Measurements from ENCODE around the gene AKAP13.
A peak's percentile ranks its signal among the peaks of the same experiment; 100 is the strongest.

AKAP13 gene

DNA sequence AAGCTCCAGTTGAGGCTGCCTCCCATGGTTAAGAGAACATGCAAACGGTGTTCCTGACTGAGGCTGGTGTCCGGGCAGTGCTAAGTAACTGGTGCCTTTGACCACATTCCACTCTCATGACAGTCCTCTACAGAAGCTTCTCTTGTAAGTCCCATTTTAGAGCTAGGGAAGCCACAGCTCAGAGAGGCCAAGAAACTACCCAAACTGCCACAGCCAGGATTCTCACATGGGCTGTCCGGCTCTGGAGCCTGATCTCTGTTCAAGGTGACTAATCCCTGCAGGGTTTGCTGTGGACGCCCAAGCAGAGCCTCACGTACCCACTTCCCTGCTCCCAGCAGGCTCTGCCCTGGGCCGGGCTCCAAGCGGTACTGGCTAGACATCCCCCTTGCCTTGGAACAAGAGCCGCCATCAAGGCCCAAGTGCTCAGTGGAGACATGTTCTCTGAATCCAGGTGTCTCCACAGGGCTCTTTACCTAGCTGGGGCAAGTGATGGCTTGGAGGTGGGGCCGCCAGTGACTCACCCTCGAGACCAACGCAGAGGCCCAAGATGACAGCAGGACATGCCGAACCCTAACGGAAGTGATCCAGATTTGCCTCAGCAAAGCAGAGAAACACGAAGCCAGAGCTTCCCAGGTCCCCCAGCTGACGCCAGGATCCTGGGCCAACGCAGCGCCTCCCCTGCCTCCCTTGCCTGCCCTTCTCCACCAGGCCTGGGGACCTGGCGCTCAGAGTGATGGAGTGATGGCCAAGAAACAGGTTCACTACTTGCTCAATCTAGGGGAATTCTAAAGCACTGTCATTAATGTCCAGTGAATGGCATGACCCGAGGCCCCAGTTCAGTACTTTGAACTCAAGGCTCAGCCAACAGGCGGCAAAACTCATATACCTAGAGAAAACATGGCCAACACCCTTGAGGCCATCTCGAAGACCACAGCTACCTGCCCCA, 390.0 kb downstream of the AKAP13 start:
- no peak for DNase-seq (ENCODE audit: low spot score)

DNA sequence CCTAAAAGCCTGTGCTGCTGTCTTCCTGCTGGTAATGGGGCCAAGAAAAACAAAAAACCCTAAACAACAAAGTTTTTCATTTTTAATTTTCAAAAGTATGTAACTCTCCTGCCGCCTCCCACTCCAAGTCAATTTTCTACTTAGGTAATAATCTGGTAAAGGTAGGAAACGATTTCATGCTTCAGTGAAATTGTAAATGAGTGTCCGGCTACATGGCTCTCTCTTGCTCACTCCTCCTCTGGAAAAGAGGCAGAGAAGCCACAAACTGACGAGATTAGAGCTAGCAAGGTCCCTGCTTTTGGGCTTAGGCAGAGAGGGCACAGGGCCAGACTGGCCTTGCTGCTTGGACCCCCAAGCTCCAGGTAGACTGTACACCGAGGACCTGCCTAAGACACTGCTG, 390.9 kb downstream of the AKAP13 start:
- DNase-seq (ENCODE audit: low spot score) = no peak

- no peak for DNase-seq (ENCODE audit: low spot score)
Measured at GRCh38 chr15:85771781-85772445, 391.5 kb downstream of the AKAP13 start.

DNA sequence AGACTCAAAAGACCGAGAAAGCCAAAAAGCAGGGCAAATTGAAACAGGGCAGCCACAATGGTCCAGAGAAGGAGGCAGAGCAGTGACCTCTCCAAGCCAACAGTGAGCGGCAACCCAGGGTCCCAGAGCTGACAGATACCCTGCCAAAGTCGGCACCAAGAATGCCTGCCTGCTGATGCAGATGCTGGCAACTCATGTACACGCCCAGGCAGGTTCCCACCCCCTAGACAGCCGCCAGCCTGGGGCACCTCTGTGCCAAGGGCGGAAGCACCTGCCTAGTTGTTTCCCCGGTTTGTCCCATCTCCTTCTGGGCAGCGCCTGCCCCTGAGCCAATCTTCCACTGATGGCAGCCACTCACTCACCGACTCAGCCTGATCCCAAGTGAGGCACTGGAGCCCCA, 392.3 kb downstream of the AKAP13 start:
- no peak for DNase-seq (ENCODE audit: low spot score)

DNA sequence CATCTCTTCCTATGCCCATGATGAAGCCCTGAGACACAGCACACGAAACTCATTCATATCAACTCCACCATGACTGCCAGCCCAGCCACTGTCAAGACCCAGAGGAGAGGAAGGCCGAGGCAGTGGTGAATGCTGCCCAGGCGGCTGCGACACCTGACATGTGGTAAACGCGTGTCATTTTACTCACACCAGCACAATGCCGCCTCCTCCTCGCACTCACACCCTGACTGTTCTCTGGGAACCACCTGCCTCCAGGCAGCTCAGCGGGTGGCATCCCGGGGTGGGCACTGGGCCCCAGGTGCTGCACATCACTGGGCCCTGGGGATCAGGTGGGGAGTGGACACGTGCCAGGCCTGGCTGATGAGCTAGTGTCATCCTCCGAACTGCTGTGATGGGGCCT, 392.8 kb downstream of the AKAP13 start:
- DNase-seq (ENCODE audit: low spot score) = no peak

DNA sequence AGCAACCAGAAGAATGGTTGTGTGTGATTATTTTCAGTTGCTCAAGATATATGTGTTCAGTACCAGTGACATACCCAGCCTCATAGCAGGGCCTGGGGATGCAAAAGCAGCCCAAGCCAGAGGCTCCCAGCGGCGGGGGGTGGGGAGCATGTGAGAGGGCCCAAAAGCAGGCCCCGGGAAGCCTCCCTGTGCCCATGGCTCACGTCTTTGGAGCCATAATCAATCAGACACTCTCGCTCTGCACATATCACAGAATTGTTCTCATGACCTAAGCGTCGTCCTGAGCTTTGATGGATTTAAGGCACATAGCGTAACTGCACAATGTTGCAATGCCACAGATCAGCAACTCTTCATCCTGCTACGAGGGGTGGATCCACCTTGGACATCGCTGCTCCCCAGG, 393.6 kb downstream of the AKAP13 start:
- no peak for DNase-seq (ENCODE audit: low spot score)

GRCh38 chr15:85777250-85778106, 397.1 kb downstream of the AKAP13 start:
- no peak for DNase-seq (ENCODE audit: low spot score)

GRCh38 chr15:85778107-85778776, 397.8 kb downstream of the AKAP13 start:
- peak; percentile 58 for DNase-seq (ENCODE audit: low spot score)

DNA sequence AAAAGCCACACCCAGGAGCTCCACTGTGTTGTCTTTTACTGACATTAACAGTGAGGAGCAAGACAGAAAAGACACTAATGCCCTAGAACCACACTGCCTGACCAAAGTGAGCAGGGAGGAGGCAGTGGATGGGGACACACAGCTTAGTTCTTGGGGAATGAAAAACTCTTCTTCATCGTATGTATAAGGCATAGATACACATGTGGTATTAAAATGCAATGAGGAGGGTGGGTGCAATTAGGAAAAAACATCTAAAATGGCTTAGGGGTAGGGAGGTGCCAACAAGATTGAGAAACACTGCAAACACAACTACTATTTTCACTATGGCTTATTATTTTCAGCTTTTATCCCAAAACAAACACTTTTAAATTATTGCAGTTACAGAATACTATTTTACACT, 398.8 kb downstream of the AKAP13 start:
- no peak for DNase-seq (ENCODE audit: low spot score)

GRCh38 chr15:85780225-85780985, 400.0 kb downstream of the AKAP13 start:
- DNase-seq (ENCODE audit: low spot score) = no peak

- no peak for DNase-seq (ENCODE audit: low spot score)
Measured at GRCh38 chr15:85781099-85781498, 400.7 kb downstream of the AKAP13 start.

DNA sequence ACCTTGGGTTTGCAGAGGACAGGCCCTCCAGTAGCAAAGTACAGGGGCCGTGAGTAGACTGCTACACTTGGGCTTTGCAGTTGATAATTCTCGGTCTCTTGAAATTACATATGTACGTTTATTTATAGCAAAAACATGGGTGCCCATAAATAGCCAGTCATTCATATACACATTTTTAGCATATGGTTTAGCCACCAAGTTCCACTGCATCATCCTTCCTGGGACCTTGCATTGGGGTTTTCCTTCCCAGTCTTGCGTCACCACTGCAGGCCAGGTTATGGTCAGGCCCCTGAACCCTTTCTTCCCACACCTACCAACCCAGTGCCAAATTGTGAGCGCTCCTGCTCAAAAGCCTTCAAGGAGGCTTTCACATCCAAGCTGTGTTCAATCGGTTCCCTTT, 401.7 kb downstream of the AKAP13 start:
- no peak for DNase-seq (ENCODE audit: low spot score)

DNA sequence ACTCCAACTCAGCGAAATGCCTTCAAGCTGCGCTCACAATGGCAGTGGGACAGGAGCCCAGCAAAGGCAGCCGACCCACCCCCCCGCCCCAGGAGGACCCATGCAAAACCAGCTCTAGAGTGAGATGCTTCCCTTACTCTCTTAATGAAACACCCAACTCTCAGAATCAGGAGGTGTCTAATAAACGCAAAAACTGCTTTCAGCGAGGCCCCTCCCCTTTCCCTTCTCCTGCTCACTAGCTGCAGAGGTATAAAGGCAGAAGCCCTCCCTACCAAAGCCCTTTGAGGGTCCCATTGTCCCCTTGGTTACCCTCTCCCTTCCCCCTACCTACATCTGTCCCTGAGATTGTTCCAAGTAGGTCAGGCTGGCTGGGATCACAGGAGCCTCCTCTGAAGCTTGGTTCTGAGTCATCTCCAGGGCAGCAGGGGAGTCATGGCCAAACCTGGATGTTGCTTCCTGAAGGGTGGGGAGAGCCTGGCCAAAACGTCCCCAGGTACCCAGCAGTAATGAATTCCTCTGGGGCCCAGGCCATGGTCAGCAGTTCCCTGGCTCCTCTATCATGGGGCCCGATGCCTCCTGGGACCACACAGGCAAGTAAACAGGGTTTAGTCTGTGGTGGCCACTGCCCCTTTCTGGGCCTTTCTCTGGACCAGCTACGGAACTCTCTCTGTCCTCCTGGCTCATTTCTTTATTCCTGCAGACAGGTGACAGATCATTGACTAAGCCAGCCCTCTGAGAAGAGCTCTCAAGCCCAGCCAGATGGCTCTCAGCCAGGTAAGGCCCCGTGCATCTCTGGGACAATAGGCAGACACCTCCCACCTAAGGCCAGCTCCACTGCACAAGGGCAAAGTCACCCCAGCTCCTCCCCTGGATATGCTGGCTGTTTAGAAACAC, 405.7 kb downstream of the AKAP13 start:
- DNase-seq (ENCODE audit: low spot score) = no peak

GRCh38 chr15:85786781-85787114, 406.3 kb downstream of the AKAP13 start:
- no peak for DNase-seq (ENCODE audit: low spot score)

DNA sequence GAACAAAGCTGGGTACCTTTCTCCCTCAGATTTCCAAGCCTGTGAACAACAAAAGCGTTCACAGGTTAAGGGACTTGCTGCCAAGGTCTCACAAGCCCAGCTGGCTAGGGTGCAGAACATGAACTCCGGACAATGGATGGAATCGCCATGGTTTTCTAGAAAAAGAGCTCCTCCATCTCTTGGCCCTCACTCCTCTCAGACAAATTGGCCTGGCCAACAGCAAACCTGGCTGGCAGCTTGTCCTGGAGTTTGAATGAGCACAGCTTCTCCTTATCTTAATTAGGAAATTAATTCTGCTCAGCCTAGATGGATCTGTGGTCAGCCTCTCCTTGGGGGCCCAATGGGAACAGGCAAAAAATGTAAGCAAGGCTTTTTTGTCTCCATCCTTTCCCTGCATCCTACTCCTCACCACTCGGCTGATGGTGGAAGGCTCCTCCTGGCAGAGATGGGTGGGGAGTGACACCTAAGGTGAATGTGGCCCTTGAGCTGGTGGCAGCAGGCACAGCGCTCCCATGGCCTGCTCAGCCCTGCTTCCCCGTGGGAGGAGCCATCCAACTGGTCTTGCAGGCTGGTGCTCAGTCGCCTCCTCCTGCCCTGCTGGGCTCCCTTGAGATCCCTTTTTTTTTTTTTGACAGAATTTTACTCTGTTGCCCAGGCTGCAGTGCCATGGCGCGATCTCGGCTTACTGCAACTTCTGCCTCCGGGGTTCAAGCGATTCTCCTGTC, 408.5 kb downstream of the AKAP13 start:
- DNase-seq (ENCODE audit: low spot score) = no peak

DNA sequence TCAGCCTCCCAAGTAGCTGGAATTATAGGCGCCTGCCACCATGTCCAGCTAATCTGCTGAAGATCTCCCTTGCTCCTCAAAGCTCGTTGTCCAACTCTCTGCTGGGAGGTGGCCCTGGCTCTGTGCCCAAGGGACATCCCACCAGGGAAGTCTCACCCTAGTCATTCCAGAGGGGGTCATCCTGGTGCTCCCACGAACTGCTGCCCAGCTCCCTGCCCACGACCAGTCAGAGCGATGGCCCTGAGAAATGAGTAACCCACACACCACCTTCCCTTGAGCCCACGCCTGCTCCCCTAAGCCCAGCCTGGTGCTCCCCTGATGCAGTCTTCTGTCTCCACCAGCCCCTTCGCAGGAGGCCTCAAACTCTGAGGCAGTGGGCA, 409.1 kb downstream of the AKAP13 start:
- DNase-seq (ENCODE audit: low spot score) = no peak

DNA sequence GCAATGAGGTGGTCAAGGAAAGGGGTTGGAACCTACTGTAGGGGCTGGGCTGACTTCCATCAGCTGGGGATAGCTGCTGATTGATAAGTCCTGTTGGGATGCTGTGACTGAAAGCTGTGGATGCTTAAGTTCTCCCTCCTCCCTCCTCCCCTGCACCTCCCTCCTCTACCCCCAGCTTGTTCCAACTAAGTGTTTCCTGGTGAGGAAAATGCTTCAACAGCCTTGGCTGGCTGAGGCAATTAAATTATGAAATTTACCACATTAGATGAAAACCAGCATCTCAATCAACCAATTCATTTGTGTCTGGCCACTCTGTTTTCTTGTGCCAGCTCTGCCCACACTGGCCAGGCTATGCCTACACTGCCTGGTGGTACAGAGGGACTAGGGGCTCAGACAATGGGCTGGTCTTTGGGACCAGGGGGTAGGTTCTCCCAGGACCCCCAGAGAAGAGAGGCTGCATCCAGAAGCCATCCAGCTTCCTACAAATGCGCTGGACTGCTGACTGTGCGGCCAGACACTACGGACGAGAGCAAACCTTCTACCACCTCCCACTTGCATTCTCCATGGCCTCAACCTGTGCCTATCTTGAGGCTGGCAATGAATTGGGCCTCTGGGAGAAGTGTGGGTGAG, 411.8 kb downstream of the AKAP13 start:
- no peak for DNase-seq (ENCODE audit: low spot score)

DNA sequence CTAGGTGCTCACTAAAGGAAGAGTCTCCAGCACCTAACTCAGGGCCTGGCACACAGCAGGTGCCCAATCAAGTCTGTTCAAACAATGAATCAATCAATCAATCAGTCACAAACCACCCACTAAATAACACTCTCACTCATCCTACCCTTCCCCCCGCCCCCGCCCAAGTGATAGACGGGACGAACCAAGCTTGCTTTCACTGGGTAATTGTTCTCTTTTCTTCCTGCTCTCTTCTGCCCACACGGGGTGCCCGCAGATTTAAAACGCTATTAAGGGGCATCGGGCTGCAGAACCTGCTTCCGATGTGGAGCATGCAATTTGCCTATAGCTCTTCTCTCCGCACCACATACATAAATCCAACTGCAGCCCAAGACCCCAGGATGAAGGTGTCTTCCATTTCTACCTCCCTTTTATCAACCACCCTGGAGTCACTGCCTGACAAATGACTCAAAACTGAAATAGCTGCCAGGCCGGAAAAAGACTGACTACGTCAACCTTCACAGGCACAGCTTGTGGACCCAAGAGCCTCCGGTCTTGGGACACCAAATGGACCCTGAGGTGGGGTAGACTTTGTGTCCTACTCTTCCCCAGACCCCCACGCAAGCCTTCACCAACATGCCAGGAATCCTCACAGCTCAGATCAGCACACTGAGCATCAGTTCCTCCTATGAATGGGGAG, 412.6 kb downstream of the AKAP13 start:
- DNase-seq (ENCODE audit: low spot score) = peak; percentile 51

Data from putamen (tissue), 1 donor.